LNCAP (cell line): ENCODE results near the gene LYPLAL1.

Experiments used
- TF ChIP-seq, protein P1 (sequence below): fragments of 450-650 bp; IDR thresholded peaks from 2 replicates; pipeline ENCODE4 v1.5.1; 2017; ENCODE audit warnings: mild to moderate bottlenecking

Gene LYPLAL1

DNA sequence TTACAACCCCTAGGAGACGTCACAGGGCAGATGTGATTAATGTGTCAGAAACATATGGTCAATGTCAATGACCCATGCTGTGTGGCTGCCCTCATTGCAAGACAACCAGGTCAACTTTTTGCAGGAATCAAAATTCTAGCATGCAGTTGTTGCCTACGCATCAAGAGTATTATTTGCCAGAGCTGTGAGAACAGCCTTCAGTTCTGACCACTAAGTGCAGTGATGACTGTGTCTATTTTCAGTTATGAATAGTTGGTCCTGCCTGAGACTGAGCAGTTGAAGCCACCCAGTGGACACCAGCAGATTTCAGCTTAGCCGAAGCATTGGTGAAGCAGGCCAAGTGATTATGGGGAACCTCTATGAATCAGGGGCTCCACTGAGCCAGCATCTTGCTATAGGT is 47.3 kb downstream of the LYPLAL1 start:
- TF ChIP-seq, protein P1, sequence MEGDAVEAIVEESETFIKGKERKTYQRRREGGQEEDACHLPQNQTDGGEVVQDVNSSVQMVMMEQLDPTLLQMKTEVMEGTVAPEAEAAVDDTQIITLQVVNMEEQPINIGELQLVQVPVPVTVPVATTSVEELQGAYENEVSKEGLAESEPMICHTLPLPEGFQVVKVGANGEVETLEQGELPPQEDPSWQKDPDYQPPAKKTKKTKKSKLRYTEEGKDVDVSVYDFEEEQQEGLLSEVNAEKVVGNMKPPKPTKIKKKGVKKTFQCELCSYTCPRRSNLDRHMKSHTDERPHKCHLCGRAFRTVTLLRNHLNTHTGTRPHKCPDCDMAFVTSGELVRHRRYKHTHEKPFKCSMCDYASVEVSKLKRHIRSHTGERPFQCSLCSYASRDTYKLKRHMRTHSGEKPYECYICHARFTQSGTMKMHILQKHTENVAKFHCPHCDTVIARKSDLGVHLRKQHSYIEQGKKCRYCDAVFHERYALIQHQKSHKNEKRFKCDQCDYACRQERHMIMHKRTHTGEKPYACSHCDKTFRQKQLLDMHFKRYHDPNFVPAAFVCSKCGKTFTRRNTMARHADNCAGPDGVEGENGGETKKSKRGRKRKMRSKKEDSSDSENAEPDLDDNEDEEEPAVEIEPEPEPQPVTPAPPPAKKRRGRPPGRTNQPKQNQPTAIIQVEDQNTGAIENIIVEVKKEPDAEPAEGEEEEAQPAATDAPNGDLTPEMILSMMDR: no peak

DNA sequence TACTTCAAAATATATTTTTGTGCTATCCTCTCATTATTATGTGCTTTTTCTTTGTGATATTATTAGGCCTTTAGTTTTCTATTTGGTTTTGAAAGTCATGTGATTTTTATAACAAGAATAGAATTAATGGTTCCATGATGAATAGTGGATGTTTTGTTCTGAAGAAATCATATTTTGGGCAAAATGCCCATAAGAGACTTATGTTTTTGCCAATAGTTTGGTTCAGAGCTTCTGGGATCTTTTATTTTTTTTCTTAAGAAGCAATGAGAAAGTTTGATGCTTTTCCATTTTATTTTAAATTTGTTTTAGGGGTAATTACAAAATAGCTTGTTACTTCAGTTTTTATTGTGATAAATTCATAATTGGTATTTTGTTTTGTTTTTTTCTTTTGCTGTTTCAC is 49.8 kb downstream of the LYPLAL1 start:
- TF ChIP-seq, protein P1: no peak

DNA sequence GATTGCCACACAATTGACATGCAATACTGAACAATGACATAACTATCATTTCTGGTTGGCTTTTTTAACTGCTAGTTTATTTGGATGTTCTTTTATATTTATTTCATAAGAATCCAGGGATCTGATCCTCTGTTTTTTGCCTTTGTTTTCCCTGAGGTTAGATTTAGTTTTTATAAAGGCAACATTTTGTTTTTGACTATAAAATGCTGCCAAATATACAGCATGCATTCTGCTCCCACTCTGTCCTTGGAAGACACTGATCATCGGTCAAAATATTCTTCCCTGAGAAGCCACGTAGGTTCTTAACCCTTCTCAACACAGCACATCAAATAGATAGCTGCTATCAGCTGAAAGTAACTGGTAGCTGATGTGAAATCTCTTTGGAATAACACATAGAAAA is 52.5 kb downstream of the LYPLAL1 start:
- TF ChIP-seq, protein P1: no peak

DNA sequence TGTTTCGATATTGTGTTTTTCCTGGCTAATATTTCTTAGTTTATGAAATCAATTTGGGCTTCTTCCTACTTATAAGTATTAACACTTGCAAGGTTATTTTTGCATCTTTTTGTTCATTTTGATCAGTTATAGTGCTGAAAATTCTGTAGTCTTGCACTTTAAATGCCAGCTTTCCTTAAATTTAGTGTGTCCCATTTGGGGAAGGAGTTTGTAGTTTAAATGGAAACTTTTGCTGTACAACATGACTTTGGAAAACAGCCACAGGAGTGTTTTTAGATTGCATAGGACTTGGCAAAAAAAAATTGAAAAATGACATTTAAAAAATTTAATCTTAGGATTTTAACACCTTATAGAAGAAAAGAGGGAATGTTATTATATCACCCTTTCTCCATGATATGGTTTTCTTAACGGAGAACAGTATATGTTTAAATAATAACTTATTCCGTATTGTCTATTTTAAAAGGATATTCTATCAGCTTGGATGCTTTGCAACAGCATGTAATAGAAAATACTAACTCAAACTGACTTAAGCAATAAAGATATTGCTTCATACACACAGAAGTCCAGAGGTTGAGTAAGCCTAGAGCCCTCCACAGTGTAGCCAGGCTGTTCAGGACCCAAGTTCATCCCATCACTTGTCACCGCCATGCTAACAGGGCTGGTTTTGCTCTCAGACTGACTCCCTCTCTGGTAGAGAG is 53.8 kb downstream of the LYPLAL1 start:
- TF ChIP-seq, protein P1: no peak

- TF ChIP-seq, protein P1: no peak
Measured at GRCh38 chr1:219228058-219228419, 54.4 kb downstream of the LYPLAL1 start.

- TF ChIP-seq, protein P1: no peak
Measured at GRCh38 chr1:219232890-219233289, 59.2 kb downstream of the LYPLAL1 start.

- TF ChIP-seq, protein P1: no peak
Measured at GRCh38 chr1:219235903-219236481, 62.3 kb downstream of the LYPLAL1 start.
